Measurements from ENCODE around the gene MEGF9.

DNA sequence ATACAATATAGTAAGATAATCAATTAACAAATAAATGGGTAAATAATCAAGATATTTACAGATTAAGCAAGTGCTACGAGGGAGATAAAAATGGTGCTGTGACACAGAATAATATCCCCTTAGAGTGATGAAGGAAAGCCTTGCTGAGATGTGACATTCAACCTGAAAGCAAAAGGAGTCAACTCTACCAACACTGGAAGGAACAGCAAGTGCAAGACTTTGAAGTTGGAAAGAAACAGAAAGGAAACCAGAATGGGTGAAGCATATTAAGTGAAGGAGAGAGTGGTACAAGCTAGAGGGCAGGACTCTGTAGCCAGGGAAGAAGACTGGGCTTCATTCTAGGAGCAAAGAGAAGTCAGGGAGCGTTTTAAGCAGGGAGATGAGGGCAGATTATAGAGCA lies 12.2 kb upstream of the MEGF9 start:
- TF ChIP-seq CTCF (IDR thresholded peaks at IDR 0.05; ENCODE audit: insufficient read depth, low read length, poor library complexity, severe bottlenecking) (no peak), EZH2phosphoT487 (conservative IDR thresholded peaks at IDR 0.05; ENCODE audit: low read length) (no peak)

Data from SU-DHL-6 (cell line).